Gastroesophageal sphincter (tissue), 4 donors: ENCODE results near the gene MARCHF6. TPM values are rescaled to one million over a fixed set of nuclear protein-coding genes. Genes with fewer than 3 reads are reported as not detected.

Experiments
- ATAC-seq: fragments of 150-250 bp; one replicate; pipeline ENCODE4 v1.9.1; 2016; ENCODE audit warnings: mild to moderate bottlenecking, moderate library complexity
- H3K27ac ChIP-seq, 4 donors: fragments of 200-600 bp; sonication (generic) in 3 of 4; 1 replicate in 3 of 4; 2 replicates in 1 of 4; pipeline ENCODE4 v1.5.1; 2016 to 2019
- H3K27me3 ChIP-seq: fragments of 200-600 bp; sonication (generic); one replicate; pipeline ENCODE4 v1.5.1; 2019
- H3K36me3 ChIP-seq, 2 donors: fragments of 200-600 bp; sonication (generic); one replicate each; pipeline ENCODE4 v1.5.1; 2019; ENCODE audit warnings: control low read depth in 1 of 2
- H3K4me1 ChIP-seq, 3 donors: fragments of 200-600 bp; sonication (generic); 1 replicate in 2 of 3; 2 replicates in 1 of 3; pipeline ENCODE4 v1.5.1; 2016 to 2019; ENCODE audit warnings: control low read depth in 2 of 3
- H3K4me3 ChIP-seq, 2 donors: fragments of 200-600 bp; sonication (generic); one replicate each; pipeline ENCODE4 v1.5.1; 2019; ENCODE audit warnings: mild to moderate bottlenecking in 1 of 2, moderate library complexity in 1 of 2
- H3K9me3 ChIP-seq, 3 donors: fragments of 200-600 bp; sonication (generic); one replicate each; pipeline ENCODE4 v1.5.1; 2017 to 2019; ENCODE audit warnings: control low read depth in 2 of 3
- CTCF ChIP-seq, 4 experiments: fragments of 200-600 bp in 2 of 4; fragments of 450-650 bp in 2 of 4; sonication (generic) in 1 of 4; IDR thresholded peaks; one replicate each; pipeline ENCODE4 v1.5.1; 2017 to 2019; ENCODE audit warnings: antibody characterized with exemption in 4 of 4, mild to moderate bottlenecking in 2 of 4, moderate library complexity in 2 of 4
- EP300 ChIP-seq: sonication (generic); formaldehyde crosslinking; IDR thresholded peaks from one replicate; pipeline ENCODE4 v1.6.1; 2017; ENCODE audit warnings: antibody characterized with exemption, mild to moderate bottlenecking
- POLR2A ChIP-seq, 2 donors: fragments of 450-650 bp; IDR thresholded peaks; one replicate each; pipeline ENCODE4 v1.6.1; 2017; ENCODE audit warnings: antibody characterized with exemption in 2 of 2, mild to moderate bottlenecking in 2 of 2, moderate library complexity in 1 of 2
- POLR2AphosphoS5 ChIP-seq: sonication (generic); formaldehyde crosslinking; IDR thresholded peaks from one replicate; pipeline ENCODE4 v1.6.1; 2017; ENCODE audit warnings: antibody characterized with exemption
- WGBS, 2 donors: methylation state at CpG; one replicate each; pipeline ENCODE4 v1.1.5; 2018; ENCODE audit warnings: low coverage in 1 of 2; 5-methylcytosine and 5-hydroxymethylcytosine counted together
- total RNA-seq, 4 donors: library from RNA; depleted of rRNA; stranded (reverse); fragments of >200 nt; gene quantifications; one replicate each; pipeline ENCODE4 v1.1.0, GENCODE V29; 2016

MARCHF6 gene
- total RNA-seq, 4 donors from 2014 or later: 69.9 to 106 (median 93.9) TPM

- Histone ChIP-seq H3K4me3 (no peak overlapping the region), H3K4me1 (peaks cover 6 to 56% (median 34%) of the 10 kb centered on the region in 3 donors), H3K27me3 (no peaks in the 10 kb centered on the region), H3K36me3 (no peaks in the 10 kb centered on the region), H3K27ac (peak overlapping the region in 3 of 4 donors; percentile 56 to 71 (median 64)), H3K9me3 (no peaks in the 10 kb centered on the region)
- 48 to 100% methylated on average over 1 to 7 of the region's 7 CpGs for WGBS, 2 donors
- TF ChIP-seq CTCF (IDR thresholded peaks at IDR 0.05): no peak
- TF ChIP-seq EP300: no peak
- no peak for TF ChIP-seq POLR2A (IDR thresholded peaks at IDR 0.05)
- no peak for TF ChIP-seq POLR2AphosphoS5
- no peak for ATAC-seq
Observed at GRCh38 chr5:10331341-10331796, 22.1 kb upstream of the MARCHF6 start.

GRCh38 chr5:10332301-10332700 is 21.2 kb upstream of the MARCHF6 start:
- TF ChIP-seq EP300 (no peak), POLR2A (IDR thresholded peaks at IDR 0.05) (no peak)
- WGBS, 2 donors: 91 to 98% methylated on average over 4 to 5 of the region's 5 CpGs
- H3K4me1 ChIP-seq: peaks cover 6 to 56% (median 34%) of the 10 kb centered on the region in 3 donors

GRCh38 chr5:10333154-10334006 is 20.1 kb upstream of the MARCHF6 start:
- peak overlapping the region in 3 of 4 donors; percentile 18 to 56 (median 22) for H3K27ac ChIP-seq
- H3K4me1 ChIP-seq: peaks cover 6 to 56% (median 34%) of the 10 kb centered on the region in 3 donors
- 1% methylated on average over 10 to 23 of the region's 81 CpGs for WGBS, 2 donors
- no peaks in the 10 kb centered on the region for H3K9me3 ChIP-seq
- H3K4me3 ChIP-seq: peak overlapping the region; percentile 47 to 68
- no peaks in the 10 kb centered on the region for H3K36me3 ChIP-seq
- TF ChIP-seq POLR2A (IDR thresholded peaks at IDR 0.05) (no peak), CTCF (IDR thresholded peaks at IDR 0.05) (peak in 3 of 4 experiments; percentile 18 to 33 (median 28))
- ATAC-seq: peak; percentile 47
- H3K27me3 ChIP-seq: no peaks in the 10 kb centered on the region

More at GRCh38 chr5:10332301-10332700, 21.2 kb upstream of the MARCHF6 start:
- Histone ChIP-seq H3K27me3 (no peaks in the 10 kb centered on the region), H3K4me3 (no peak overlapping the region), H3K36me3 (no peaks in the 10 kb centered on the region), H3K9me3 (no peaks in the 10 kb centered on the region), H3K27ac (no peak overlapping the region)
- no peak for ATAC-seq

GRCh38 chr5:10334831-10335230 is 18.7 kb upstream of the MARCHF6 start:
- Histone ChIP-seq H3K36me3 (no peaks in the 10 kb centered on the region), H3K4me3 (no peak overlapping the region), H3K4me1 (peaks cover 6 to 46% (median 26%) of the 10 kb centered on the region in 3 donors), H3K27me3 (no peaks in the 10 kb centered on the region), H3K9me3 (no peaks in the 10 kb centered on the region), H3K27ac (no peak overlapping the region)
- WGBS, 2 donors: 80 to 100% methylated on average over 1 to 5 of the region's 5 CpGs
- TF ChIP-seq POLR2AphosphoS5 (no peak), CTCF (IDR thresholded peaks at IDR 0.05) (no peak), EP300 (no peak), POLR2A (IDR thresholded peaks at IDR 0.05) (no peak)
- ATAC-seq: no peak

- Histone ChIP-seq H3K27ac (no peak overlapping the region), H3K4me3 (no peak overlapping the region), H3K36me3 (no peaks in the 10 kb centered on the region), H3K27me3 (no peaks in the 10 kb centered on the region), H3K9me3 (no peaks in the 10 kb centered on the region), H3K4me1 (peaks cover 0 to 36% (median 16%) of the 10 kb centered on the region in 3 donors)
- ATAC-seq: no peak
- no peak for TF ChIP-seq POLR2A (IDR thresholded peaks at IDR 0.05)
- no peak for TF ChIP-seq EP300
- no peak for TF ChIP-seq POLR2AphosphoS5
- no peak for TF ChIP-seq CTCF (IDR thresholded peaks at IDR 0.05)
- 93 to 94% methylated on average over 10 to 13 of the region's 14 CpGs for WGBS, 2 donors
Observed at GRCh38 chr5:10335711-10336470, 17.6 kb upstream of the MARCHF6 start.
